ENCODE data around the gene DRD2.

The DRD2 gene

GRCh38 chr11:113436672-113437252, 38.4 kb downstream of the DRD2 start (continued):
- TF ChIP-seq REPIN1 (tag by site-specific recombination; IDR thresholded peaks at IDR 0.05; ENCODE audit: low read depth) (no peak), ZNF24 (tag by site-specific recombination; IDR thresholded peaks at IDR 0.05) (no peak), FEZF1 (tag by site-specific recombination; IDR thresholded peaks at IDR 0.05) (no peak), ZFP41 (tag by site-specific recombination; IDR thresholded peaks at IDR 0.05; ENCODE audit: borderline replicate concordance) (no peak), ZNF112 (tag by site-specific recombination; IDR thresholded peaks at IDR 0.05) (no peak)

GRCh38 chr11:113435190-113435968, 39.8 kb downstream of the DRD2 start:
- ChIA-PET CTCF (interaction anchor here (0.6 to 0.7 kb wide), 3 partner anchors 35 to 141 kb away, joined by 3 to 4 read pairs (median 3); no protein-coding TSS in a partner anchor), POLR2A (interaction anchor here (0.5 kb wide), 1 partner anchor 131 kb away, joined by 3 read pairs; no protein-coding TSS in a partner anchor)
- no peaks in the 10 kb centered on the region for H3K4me1 ChIP-seq (ENCODE audit: control insufficient read depth, insufficient read depth, low read length)
- TF ChIP-seq SALL2 (tag by site-specific recombination; IDR thresholded peaks at IDR 0.05; ENCODE audit: borderline replicate concordance) = no peak
- TF ChIP-seq FEZF1 (tag by site-specific recombination; IDR thresholded peaks at IDR 0.05) = no peak
- no peak for TF ChIP-seq SP7 (tag by site-specific recombination; IDR thresholded peaks at IDR 0.05)
- no peak for TF ChIP-seq CTCF (tag by site-specific recombination; IDR thresholded peaks at IDR 0.05)
- no peak for TF ChIP-seq ZNF747 (tag by site-specific recombination; IDR thresholded peaks at IDR 0.05)
- TF ChIP-seq ZNF302 (tag by site-specific recombination; IDR thresholded peaks at IDR 0.05; ENCODE audit: low read depth) = no peak
- no peak for TF ChIP-seq ZBTB17 (tag by site-specific recombination; IDR thresholded peaks at IDR 0.05)
- TF ChIP-seq INSM2 (tag by site-specific recombination; IDR thresholded peaks at IDR 0.05) = no peak
- TF ChIP-seq ZBTB11 (tag by site-specific recombination; conservative IDR thresholded peaks at IDR 0.05; ENCODE audit: low read depth) = no peak
- TF ChIP-seq ZNF354C (tag by site-specific recombination; IDR thresholded peaks at IDR 0.05; ENCODE audit: borderline replicate concordance, low read depth) = no peak
- no peak for TF ChIP-seq ZNF2 (tag by site-specific recombination; IDR thresholded peaks at IDR 0.05)
- no peak for TF ChIP-seq ELK4 (IDR thresholded peaks at IDR 0.05; ENCODE audit: borderline replicate concordance, low read depth, low read length)
- TF ChIP-seq ZNF138 (tag by site-specific recombination; IDR thresholded peaks at IDR 0.05; ENCODE audit: borderline replicate concordance) = no peak
- TF ChIP-seq OVOL3 (tag by site-specific recombination; IDR thresholded peaks at IDR 0.05) = no peak
- no peak for TF ChIP-seq ZNF391 (tag by site-specific recombination; IDR thresholded peaks at IDR 0.05; ENCODE audit: borderline replicate concordance, low read depth)
- TF ChIP-seq ZNF335 (tag by site-specific recombination; conservative IDR thresholded peaks at IDR 0.05) = no peak
- no peak for TF ChIP-seq PRDM2 (tag by site-specific recombination; IDR thresholded peaks at IDR 0.05; ENCODE audit: borderline replicate concordance)
- H3K36me3 ChIP-seq (ENCODE audit: control insufficient read depth in 2 of 2, insufficient read depth in 1 of 2, low read length in 2 of 2) = no peaks in the 10 kb centered on the region
- no peak overlapping the region for H3K4me3 ChIP-seq (ENCODE audit: low read depth, low read length)
- no peak overlapping the region for H3K27ac ChIP-seq (ENCODE audit: extremely low read depth, low read depth, low read length)
- no peaks in the 10 kb centered on the region for H3K9me3 ChIP-seq (ENCODE audit: control insufficient read depth, insufficient read depth, low read depth, low read length)

Measured in HEK293 (cell line).